ENCODE results near the gene PIGQ.

PIGQ gene

GRCh38 chr16:555528-556473, 14.0 kb upstream of the PIGQ start:
- ATAC-seq (no peak), DNase-seq (no peak)

- DNase-seq (no peak), ATAC-seq (no peak)
Observed at GRCh38 chr16:556474-557173, 13.1 kb upstream of the PIGQ start.

GRCh38 chr16:557463-558297, 12.1 kb upstream of the PIGQ start:
- DNase-seq = no peak

GRCh38 chr16:558298-559020, 11.3 kb upstream of the PIGQ start:
- DNase-seq (no peak), ATAC-seq (no peak)

More at GRCh38 chr16:557463-558297, 12.1 kb upstream of the PIGQ start:
- ATAC-seq = no peak

GRCh38 chr16:559021-559380, 10.8 kb upstream of the PIGQ start:
- DNase-seq = no peak
- no peak for ATAC-seq

- DNase-seq = no peak
- ATAC-seq = no peak
Observed at GRCh38 chr16:559411-560203, 10.2 kb upstream of the PIGQ start.

- DNase-seq (no peak), ATAC-seq (no peak)
Observed at GRCh38 chr16:560204-560700, 9.5 kb upstream of the PIGQ start, which contains the start of gene PRR35. PRR35 (plus strand) TSS chr16:560394; CDS start chr16:563295, 2,901 bp downstream.

- ATAC-seq = no peak
Observed at GRCh38 chr16:560701-561412, 8.9 kb upstream of the PIGQ start.

GRCh38 chr16:561413-561794, 8.4 kb upstream of the PIGQ start:
- DNase-seq (no peak), ATAC-seq (no peak)

More at GRCh38 chr16:560701-561412, 8.9 kb upstream of the PIGQ start:
- DNase-seq = no peak

GRCh38 chr16:561957-562938, 7.5 kb upstream of the PIGQ start:
- no peak for DNase-seq

GRCh38 chr16:563072-563644, 6.6 kb upstream of the PIGQ start:
- DNase-seq = no peak
- no peak for ATAC-seq

More at GRCh38 chr16:561957-562938, 7.5 kb upstream of the PIGQ start:
- no peak for ATAC-seq

GRCh38 chr16:564690-565418, 4.9 kb upstream of the PIGQ start:
- ATAC-seq (no peak), DNase-seq (no peak)

GRCh38 chr16:565419-566330, 4.1 kb upstream of the PIGQ start:
- no peak for DNase-seq
- ATAC-seq = no peak

GRCh38 chr16:566475-567372, 3.0 kb upstream of the PIGQ start, which contains the start of gene NHLRC4:
NHLRC4 (plus strand) TSS chr16:567005; CDS start chr16:568048, 1,043 bp downstream.
- ATAC-seq (peak; percentile 38), DNase-seq (peak; percentile 58)
